ENCODE data around the gene APOC4. TPM values are rescaled to one million over a fixed set of nuclear protein-coding genes. Genes with fewer than 3 reads are reported as not detected.

Gene APOC4
- total and polyA plus RNA-seq, 4 donors, result 1.0 to 420 (median 275) TPM

DNA sequence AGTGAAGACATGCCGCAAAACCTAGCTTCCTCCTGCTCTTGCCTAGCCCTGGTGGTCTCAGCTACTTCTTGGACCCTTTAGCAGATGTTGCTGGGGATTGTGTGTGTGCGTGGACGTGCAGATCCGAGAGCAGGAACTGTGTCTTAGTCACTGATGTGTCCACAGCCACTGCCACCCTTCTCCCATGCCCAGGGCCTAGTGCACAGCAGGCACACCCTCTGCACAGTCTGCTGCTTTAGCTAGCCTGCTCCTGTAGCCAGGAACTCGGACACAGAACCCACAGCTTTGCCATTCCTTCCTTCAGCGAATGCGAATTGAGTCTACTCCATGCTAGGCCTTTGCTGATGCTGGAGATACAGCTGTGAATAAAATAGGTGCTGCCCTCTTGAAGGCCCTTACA, 15.5 kb downstream of the APOC4 start (continued):
- TF ChIP-seq, protein P1, sequence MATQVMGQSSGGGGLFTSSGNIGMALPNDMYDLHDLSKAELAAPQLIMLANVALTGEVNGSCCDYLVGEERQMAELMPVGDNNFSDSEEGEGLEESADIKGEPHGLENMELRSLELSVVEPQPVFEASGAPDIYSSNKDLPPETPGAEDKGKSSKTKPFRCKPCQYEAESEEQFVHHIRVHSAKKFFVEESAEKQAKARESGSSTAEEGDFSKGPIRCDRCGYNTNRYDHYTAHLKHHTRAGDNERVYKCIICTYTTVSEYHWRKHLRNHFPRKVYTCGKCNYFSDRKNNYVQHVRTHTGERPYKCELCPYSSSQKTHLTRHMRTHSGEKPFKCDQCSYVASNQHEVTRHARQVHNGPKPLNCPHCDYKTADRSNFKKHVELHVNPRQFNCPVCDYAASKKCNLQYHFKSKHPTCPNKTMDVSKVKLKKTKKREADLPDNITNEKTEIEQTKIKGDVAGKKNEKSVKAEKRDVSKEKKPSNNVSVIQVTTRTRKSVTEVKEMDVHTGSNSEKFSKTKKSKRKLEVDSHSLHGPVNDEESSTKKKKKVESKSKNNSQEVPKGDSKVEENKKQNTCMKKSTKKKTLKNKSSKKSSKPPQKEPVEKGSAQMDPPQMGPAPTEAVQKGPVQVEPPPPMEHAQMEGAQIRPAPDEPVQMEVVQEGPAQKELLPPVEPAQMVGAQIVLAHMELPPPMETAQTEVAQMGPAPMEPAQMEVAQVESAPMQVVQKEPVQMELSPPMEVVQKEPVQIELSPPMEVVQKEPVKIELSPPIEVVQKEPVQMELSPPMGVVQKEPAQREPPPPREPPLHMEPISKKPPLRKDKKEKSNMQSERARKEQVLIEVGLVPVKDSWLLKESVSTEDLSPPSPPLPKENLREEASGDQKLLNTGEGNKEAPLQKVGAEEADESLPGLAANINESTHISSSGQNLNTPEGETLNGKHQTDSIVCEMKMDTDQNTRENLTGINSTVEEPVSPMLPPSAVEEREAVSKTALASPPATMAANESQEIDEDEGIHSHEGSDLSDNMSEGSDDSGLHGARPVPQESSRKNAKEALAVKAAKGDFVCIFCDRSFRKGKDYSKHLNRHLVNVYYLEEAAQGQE (IDR thresholded peaks at IDR 0.05), result no peak
- TF ChIP-seq TAF1 (conservative IDR thresholded peaks at IDR 0.05) (no peak), HNF4G (IDR thresholded peaks at IDR 0.05) (no peak), SP1 (IDR thresholded peaks at IDR 0.05) (no peak), FOXA1 (IDR thresholded peaks at IDR 0.05) (no peak), YY1 (IDR thresholded peaks at IDR 0.05) (no peak)
- TF ChIP-seq, protein P2, sequence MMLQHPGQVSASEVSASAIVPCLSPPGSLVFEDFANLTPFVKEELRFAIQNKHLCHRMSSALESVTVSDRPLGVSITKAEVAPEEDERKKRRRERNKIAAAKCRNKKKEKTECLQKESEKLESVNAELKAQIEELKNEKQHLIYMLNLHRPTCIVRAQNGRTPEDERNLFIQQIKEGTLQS (IDR thresholded peaks at IDR 0.05), result no peak

DNA sequence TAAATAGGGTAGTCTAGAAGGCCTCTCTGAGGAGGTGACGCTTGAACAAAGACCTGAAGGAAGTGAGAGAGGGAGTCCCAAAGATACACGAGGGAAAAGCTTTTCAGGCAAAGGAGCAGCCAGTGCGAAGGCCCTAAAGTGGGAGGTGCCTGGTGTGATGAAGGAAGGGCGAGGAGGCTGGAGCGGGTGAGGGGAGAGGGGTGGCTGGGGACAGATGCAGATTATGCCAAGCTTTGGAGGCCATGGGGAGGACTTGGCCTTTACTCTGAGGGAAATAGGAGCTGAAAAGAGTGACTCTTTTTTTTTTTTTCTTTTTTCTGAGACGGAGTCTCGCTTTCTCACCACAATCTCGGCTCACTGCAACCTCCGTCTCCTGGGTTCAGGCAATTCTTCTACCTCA, 16.1 kb downstream of the APOC4 start:
- Histone ChIP-seq H3K4me3 (ENCODE audit: low read depth in 1 of 3, low read length in 3 of 3) (no peak overlapping the region), H3K36me3 (ENCODE audit: control insufficient read depth in 4 of 4, insufficient read depth in 3 of 4, low read depth in 1 of 4, low read length in 3 of 4) (peaks cover 5 to 12% (median 6%) of the 10 kb centered on the region in 4 donors), H3K9ac (ENCODE audit: low read depth in 1 of 2, low read length in 2 of 2) (no peak overlapping the region), H3K27ac (ENCODE audit: low read depth in 1 of 2, low read length in 2 of 2) (no peak overlapping the region), H3K4me1 (ENCODE audit: control insufficient read depth in 4 of 4, insufficient read depth in 4 of 4, low read length in 3 of 4) (peaks cover 0 to 43% (median 39%) of the 10 kb centered on the region in 4 donors), H3K9me3 (ENCODE audit: control insufficient read depth in 4 of 4, low read length in 3 of 4) (no peaks in the 10 kb centered on the region), H3K27me3 (ENCODE audit: control insufficient read depth in 4 of 4, insufficient read depth in 4 of 4, low read length in 3 of 4) (no peaks in the 10 kb centered on the region)
- WGBS, result 87% methylated on average over 9 of the region's 9 CpGs
- DNase-seq (ENCODE audit: low spot score), result no peak
- TF ChIP-seq TAF1 (conservative IDR thresholded peaks at IDR 0.05) (no peak), RXRA (IDR thresholded peaks at IDR 0.05) (no peak), JUND (IDR thresholded peaks at IDR 0.05) (no peak), NR2F2 (IDR thresholded peaks at IDR 0.05) (no peak), HNF4G (IDR thresholded peaks at IDR 0.05) (no peak), EGR1 (IDR thresholded peaks at IDR 0.05; ENCODE audit: low read depth in 2 of 2) (no peak), HNF4A (conservative IDR thresholded peaks at IDR 0.05) (no peak), RAD21 (IDR thresholded peaks at IDR 0.05) (no peak)
- TF ChIP-seq, protein P3, sequence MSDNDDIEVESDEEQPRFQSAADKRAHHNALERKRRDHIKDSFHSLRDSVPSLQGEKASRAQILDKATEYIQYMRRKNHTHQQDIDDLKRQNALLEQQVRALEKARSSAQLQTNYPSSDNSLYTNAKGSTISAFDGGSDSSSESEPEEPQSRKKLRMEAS (IDR thresholded peaks at IDR 0.05), result no peak
- TF ChIP-seq, protein P4, sequence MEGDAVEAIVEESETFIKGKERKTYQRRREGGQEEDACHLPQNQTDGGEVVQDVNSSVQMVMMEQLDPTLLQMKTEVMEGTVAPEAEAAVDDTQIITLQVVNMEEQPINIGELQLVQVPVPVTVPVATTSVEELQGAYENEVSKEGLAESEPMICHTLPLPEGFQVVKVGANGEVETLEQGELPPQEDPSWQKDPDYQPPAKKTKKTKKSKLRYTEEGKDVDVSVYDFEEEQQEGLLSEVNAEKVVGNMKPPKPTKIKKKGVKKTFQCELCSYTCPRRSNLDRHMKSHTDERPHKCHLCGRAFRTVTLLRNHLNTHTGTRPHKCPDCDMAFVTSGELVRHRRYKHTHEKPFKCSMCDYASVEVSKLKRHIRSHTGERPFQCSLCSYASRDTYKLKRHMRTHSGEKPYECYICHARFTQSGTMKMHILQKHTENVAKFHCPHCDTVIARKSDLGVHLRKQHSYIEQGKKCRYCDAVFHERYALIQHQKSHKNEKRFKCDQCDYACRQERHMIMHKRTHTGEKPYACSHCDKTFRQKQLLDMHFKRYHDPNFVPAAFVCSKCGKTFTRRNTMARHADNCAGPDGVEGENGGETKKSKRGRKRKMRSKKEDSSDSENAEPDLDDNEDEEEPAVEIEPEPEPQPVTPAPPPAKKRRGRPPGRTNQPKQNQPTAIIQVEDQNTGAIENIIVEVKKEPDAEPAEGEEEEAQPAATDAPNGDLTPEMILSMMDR (IDR thresholded peaks at IDR 0.05; ENCODE audit: low read depth, low read length, missing input control), result no peak
- TF ChIP-seq, protein P5, sequence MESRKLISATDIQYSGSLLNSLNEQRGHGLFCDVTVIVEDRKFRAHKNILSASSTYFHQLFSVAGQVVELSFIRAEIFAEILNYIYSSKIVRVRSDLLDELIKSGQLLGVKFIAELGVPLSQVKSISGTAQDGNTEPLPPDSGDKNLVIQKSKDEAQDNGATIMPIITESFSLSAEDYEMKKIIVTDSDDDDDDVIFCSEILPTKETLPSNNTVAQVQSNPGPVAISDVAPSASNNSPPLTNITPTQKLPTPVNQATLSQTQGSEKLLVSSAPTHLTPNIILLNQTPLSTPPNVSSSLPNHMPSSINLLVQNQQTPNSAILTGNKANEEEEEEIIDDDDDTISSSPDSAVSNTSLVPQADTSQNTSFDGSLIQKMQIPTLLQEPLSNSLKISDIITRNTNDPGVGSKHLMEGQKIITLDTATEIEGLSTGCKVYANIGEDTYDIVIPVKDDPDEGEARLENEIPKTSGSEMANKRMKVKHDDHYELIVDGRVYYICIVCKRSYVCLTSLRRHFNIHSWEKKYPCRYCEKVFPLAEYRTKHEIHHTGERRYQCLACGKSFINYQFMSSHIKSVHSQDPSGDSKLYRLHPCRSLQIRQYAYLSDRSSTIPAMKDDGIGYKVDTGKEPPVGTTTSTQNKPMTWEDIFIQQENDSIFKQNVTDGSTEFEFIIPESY (IDR thresholded peaks at IDR 0.05), result no peak

Measured in liver (tissue), 9 donors.